H1 (cell line): ENCODE measurements around the gene CD72. TPM values are rescaled to one million over a fixed set of nuclear protein-coding genes. Genes with fewer than 3 reads are reported as not detected.

Source experiments
- microRNA-seq, 2 experiments: library from miRNA; unstranded; fragments of <30 nt; microRNA quantifications; one replicate each; pipeline versions ENCODE4 to v1.2.0, GENCODE V29; 2016 to 2020; ENCODE audit warnings: borderline microRNAs expressed in 2 of 2, borderline number of aligned reads in 2 of 2, borderline replicate concordance in 1 of 2
- polyA plus RNA-seq, 7 experiments: library from polyadenylated mRNA; depleted of rRNA in 3 of 7; stranded (reverse) in 5 of 7; unstranded in 2 of 7; fragments of >200 nt in 5 of 7; fragments of 200-250 nt in 2 of 7; gene quantifications; 1 replicate in 5 of 7; 2 replicates in 1 of 7; 4 replicates in 1 of 7; pipeline versions ENCODE4 v1.2.1 to v1.2.3, GENCODE V29; 2011 to 2013; ENCODE audit warnings: missing spikeins in 2 of 7, mixed read lengths in 2 of 7
- small RNA-seq: library from polyadenylated mRNA; stranded (forward); fragments of <200 nt; extraction: miRNeasy Mini kit (QIAGEN cat#:217004); gene quantifications from one replicate; pipeline ENCODE3, GENCODE V24; 2013; ENCODE audit not compliant: insufficient read depth
- total RNA-seq: library from RNA; stranded (reverse); fragmentation: NEBNext Ultra II Directional; extraction: Animal tissue kit (Norgen Biotek cat#: 25700); gene quantifications from 2 replicates; pipeline ENCODE4 v1.2.1, GENCODE V29; 2021

The CD72 gene
- total and polyA plus RNA-seq, 2 of the 8 experiments (the other 6 are each of a cell fraction or from before 2014, with no cell fraction given) = 4.0 to 4.5 TPM

Small RNAs within 50 kb of the gene (microRNA-seq; reads per million reads assigned to microRNA genes)
- gene MIR4667 = 0 to 0.41 reads per million in 2 experiments

Small RNAs within 50 kb of the gene (small RNA-seq; reads per million reads assigned to genes)
- gene MIR4667 (1.0 reads per million), gene RMRP (not detected), gene RPS29P17 (not detected)

Other genes starting within 250 kb of the CD72 start
- 6.8 and 7.9 TPM in 2 replicates for gene RUSC2, start 128.3 kb downstream of the CD72 start, total RNA-seq
- 4.2 and 5.7 TPM in 2 replicates for gene RUSC2, start 128.3 kb downstream of the CD72 start, polyA plus RNA-seq (2011; rRNA removed)
- gene TESK1, start 13.2 kb downstream of the CD72 start, total RNA-seq = 13.9 and 17.5 TPM in 2 replicates
- gene TESK1, start 13.2 kb downstream of the CD72 start, polyA plus RNA-seq (2011; rRNA removed) = 13.5 and 19.2 TPM in 2 replicates
- gene SIT1, start 32.5 kb upstream of the CD72 start, total RNA-seq = 7.8 and 8.2 TPM in 2 replicates
- 11.4 and 12.8 TPM in 2 replicates for gene SIT1, start 32.5 kb upstream of the CD72 start, polyA plus RNA-seq (2011; rRNA removed)
- 14,987 and 16,528 TPM in 2 replicates for gene RMRP, start 39.6 kb upstream of the CD72 start, total RNA-seq
- 105 and 169 TPM in 2 replicates for gene RMRP, start 39.6 kb upstream of the CD72 start, polyA plus RNA-seq (2011; rRNA removed)
- gene CCDC107, start 39.9 kb upstream of the CD72 start, total RNA-seq = 9.0 and 10.5 TPM in 2 replicates
- 8.2 and 8.6 TPM in 2 replicates for gene CCDC107, start 39.9 kb upstream of the CD72 start, polyA plus RNA-seq (2011; rRNA removed)
- 17.5 and 18.6 TPM in 2 replicates for gene ARHGEF39, start 46.8 kb upstream of the CD72 start, total RNA-seq
- gene ARHGEF39, start 46.8 kb upstream of the CD72 start, polyA plus RNA-seq (2011; rRNA removed) = 15.9 and 18.7 TPM in 2 replicates
- 1.3 and 1.4 TPM in 2 replicates for gene CA9, start 55.5 kb upstream of the CD72 start, total RNA-seq
- gene CA9, start 55.5 kb upstream of the CD72 start, polyA plus RNA-seq (2011; rRNA removed) = 1.8 and 2.4 TPM in 2 replicates
- 181 and 197 TPM in 2 replicates for gene TPM2, start 71.5 kb upstream of the CD72 start, total RNA-seq
- gene TPM2, start 71.5 kb upstream of the CD72 start, polyA plus RNA-seq (2011; rRNA removed) = 62.5 and 71.2 TPM in 2 replicates
- 87.9 and 90.1 TPM in 2 replicates for gene TLN1, start 113.8 kb upstream of the CD72 start, total RNA-seq
- 28.1 and 42.4 TPM in 2 replicates for gene TLN1, start 113.8 kb upstream of the CD72 start, polyA plus RNA-seq (2011; rRNA removed)
- gene CREB3, start 114.3 kb upstream of the CD72 start, total RNA-seq = 24.4 and 26.5 TPM in 2 replicates
- gene CREB3, start 114.3 kb upstream of the CD72 start, polyA plus RNA-seq (2011; rRNA removed) = 25.7 and 29.1 TPM in 2 replicates
- gene GBA2, start 130.8 kb upstream of the CD72 start, total RNA-seq = 69.1 and 71.9 TPM in 2 replicates
- gene GBA2, start 130.8 kb upstream of the CD72 start, polyA plus RNA-seq (2011; rRNA removed) = 64.2 and 81.4 TPM in 2 replicates
- gene RGP1, start 130.9 kb upstream of the CD72 start, total RNA-seq = 21.8 and 22.7 TPM in 2 replicates
- gene RGP1, start 130.9 kb upstream of the CD72 start, polyA plus RNA-seq (2011; rRNA removed) = 11.8 and 13.9 TPM in 2 replicates
- gene MSMP, start 135.9 kb upstream of the CD72 start, total RNA-seq = not detected in 2 replicates
- gene MSMP, start 135.9 kb upstream of the CD72 start, polyA plus RNA-seq (2011; rRNA removed) = 0.53 and 1.3 TPM in 2 replicates
- 11.0 and 14.3 TPM in 2 replicates for gene NPR2, start 173.2 kb upstream of the CD72 start, total RNA-seq
- gene NPR2, start 173.2 kb upstream of the CD72 start, polyA plus RNA-seq (2011; rRNA removed) = 13.7 and 17.0 TPM in 2 replicates
- gene SPAG8, start 193.8 kb upstream of the CD72 start, total RNA-seq = 0.37 and 0.55 TPM in 2 replicates
- 0.31 and 0.44 TPM in 2 replicates for gene SPAG8, start 193.8 kb upstream of the CD72 start, polyA plus RNA-seq (2011; rRNA removed)
- 32.1 and 34.8 TPM in 2 replicates for gene HINT2, start 196.6 kb upstream of the CD72 start, total RNA-seq
- 51.2 and 62.1 TPM in 2 replicates for gene HINT2, start 196.6 kb upstream of the CD72 start, polyA plus RNA-seq (2011; rRNA removed)
- gene FAM221B, start 210.3 kb upstream of the CD72 start, total RNA-seq = not detected in 2 replicates
- 0.03 TPM in 1 of 2 replicates, not detected in the other for gene FAM221B, start 210.3 kb upstream of the CD72 start, polyA plus RNA-seq (2011; rRNA removed)
- gene TMEM8B, start 210.8 kb upstream of the CD72 start, total RNA-seq = 5.7 and 7.5 TPM in 2 replicates
- gene TMEM8B, start 210.8 kb upstream of the CD72 start, polyA plus RNA-seq (2011; rRNA removed) = 10.4 and 12.2 TPM in 2 replicates